Measurements from ENCODE around the gene UGGT1. TPM values are rescaled to one million over a fixed set of nuclear protein-coding genes. Genes with fewer than 3 reads are reported as not detected.
A peak's percentile ranks its signal among the peaks of the same experiment; 100 is the strongest.
"Not testable (repeated sequence)": the region's sequence is repeated elsewhere in the genome, so short reads cannot be mapped to it uniquely, and the experiment has no call there.

Gene UGGT1
- total RNA-seq, 1 donor from 2014 or later = 69.9 TPM

DNA sequence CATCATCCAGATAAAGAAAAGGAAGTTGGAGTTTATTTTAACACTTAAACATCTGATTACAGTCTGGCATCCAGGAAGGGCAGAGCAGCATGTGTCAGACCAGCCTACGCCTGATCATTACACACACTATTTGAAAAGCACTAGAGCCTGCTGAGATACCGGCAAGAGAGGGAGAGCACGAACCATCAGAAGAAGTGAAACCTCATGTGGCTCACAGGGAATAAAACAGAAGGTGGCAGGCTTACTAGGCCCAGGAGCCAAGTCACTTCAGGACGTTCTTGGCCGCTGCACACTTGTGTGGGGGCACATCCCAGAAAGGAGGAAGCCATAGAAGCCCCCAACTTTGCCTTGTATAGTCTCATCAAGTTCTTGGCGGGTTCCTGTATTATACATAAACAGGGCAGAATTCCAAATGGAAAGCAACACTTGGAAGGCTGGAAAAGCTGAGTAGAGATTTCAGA lies 105.5 kb downstream of the UGGT1 start:
- H3K27me3 Mint-ChIP-seq = no peaks in the 10 kb centered on the region
- H3K36me3 Mint-ChIP-seq (ENCODE audit: low read depth) = peaks cover 17% of the 10 kb centered on the region
- H3K9me3 Mint-ChIP-seq = no peaks in the 10 kb centered on the region
- DNase-seq = no peak
- intact Hi-C loops (cut with micrococcal nuclease) = no loop called here
- H3K4me3 Mint-ChIP-seq = peak overlapping the region; percentile 16
- H3K4me1 Mint-ChIP-seq = peaks cover 20% of the 10 kb centered on the region
- peak overlapping the region; percentile 69 for H3K27ac Mint-ChIP-seq

DNA sequence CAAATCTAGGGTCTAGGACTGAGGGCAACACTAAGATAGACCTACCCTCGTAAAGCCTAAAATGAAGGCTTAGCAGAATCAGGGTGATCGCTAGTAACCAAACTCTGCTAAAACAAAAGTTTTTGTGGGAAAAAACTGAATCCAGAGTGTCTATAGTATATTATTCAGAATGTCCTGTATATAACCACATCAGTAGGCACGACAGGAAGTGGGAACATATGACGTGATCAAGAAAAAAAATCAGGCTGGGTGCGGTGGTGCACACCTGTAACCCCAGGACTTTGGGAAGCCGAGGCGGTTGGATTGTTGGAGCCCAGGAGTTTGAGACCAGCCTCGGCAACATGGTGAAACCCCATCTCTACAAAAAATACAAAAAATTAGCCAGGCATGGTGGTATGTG lies 106.1 kb downstream of the UGGT1 start:
- H3K36me3 Mint-ChIP-seq (ENCODE audit: low read depth) = peaks cover 14% of the 10 kb centered on the region
- H3K27me3 Mint-ChIP-seq = no peaks in the 10 kb centered on the region
- H3K4me3 Mint-ChIP-seq = no peak overlapping the region
- no peak for DNase-seq
- peaks cover 20% of the 10 kb centered on the region for H3K4me1 Mint-ChIP-seq
- no peaks in the 10 kb centered on the region for H3K9me3 Mint-ChIP-seq
- H3K27ac Mint-ChIP-seq = no peak overlapping the region
- intact Hi-C loops (cut with micrococcal nuclease) = no loop called here

DNA sequence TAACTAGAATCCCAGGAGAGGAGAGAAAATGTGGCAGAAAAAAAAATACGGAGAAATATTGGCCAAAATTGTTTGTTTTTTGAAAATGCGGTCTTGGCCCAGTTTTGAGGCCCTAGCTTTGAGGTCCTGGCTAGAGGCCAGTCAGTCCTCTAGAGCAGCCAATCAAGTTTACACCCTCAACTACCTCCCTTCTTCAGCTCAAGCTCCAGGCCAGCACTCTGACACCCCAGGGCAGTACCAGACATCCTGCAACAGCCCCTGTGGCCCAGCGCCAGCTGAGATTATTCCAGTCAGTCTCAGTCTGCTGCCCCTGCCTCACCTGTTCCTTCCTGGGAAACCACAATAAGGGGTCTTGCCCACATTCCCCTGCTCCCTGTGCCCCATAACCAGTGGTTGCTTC lies 107.7 kb downstream of the UGGT1 start:
- Mint-ChIP-seq H3K36me3 (ENCODE audit: low read depth) (peaks cover 7% of the 10 kb centered on the region), H3K9me3 (no peaks in the 10 kb centered on the region), H3K27me3 (peaks cover 5% of the 10 kb centered on the region), H3K4me1 (peaks cover 20% of the 10 kb centered on the region), H3K4me3 (no peak overlapping the region), H3K27ac (no peak overlapping the region)
- intact Hi-C loops (cut with micrococcal nuclease) = no loop called here
- DNase-seq = no peak

DNA sequence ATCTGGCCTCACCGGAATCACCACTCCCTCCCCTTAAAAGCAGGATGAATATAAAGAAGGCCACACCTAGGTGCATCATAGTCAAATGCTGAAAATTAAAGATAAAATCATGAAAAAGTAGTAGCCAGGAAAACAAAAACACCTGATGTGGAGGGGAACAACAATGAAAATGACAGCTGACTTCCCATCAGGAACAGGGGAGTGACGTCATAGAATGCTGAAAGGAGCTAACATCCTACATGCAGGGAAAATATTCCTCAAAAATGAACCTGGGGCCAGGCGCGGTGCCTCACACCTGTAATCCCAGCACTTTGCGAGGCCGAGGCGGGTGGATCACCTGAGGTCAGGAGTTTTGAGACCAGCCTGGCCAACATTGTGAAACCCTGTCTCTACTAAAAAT lies 108.1 kb downstream of the UGGT1 start:
- no peaks in the 10 kb centered on the region for H3K9me3 Mint-ChIP-seq
- H3K27me3 Mint-ChIP-seq = peaks cover 5% of the 10 kb centered on the region
- DNase-seq = no peak
- intact Hi-C loops (cut with micrococcal nuclease) = no loop called here
- peaks cover 7% of the 10 kb centered on the region for H3K36me3 Mint-ChIP-seq (ENCODE audit: low read depth)
- no peak overlapping the region for H3K27ac Mint-ChIP-seq
- peaks cover 20% of the 10 kb centered on the region for H3K4me1 Mint-ChIP-seq
- H3K4me3 Mint-ChIP-seq = no peak overlapping the region

DNA sequence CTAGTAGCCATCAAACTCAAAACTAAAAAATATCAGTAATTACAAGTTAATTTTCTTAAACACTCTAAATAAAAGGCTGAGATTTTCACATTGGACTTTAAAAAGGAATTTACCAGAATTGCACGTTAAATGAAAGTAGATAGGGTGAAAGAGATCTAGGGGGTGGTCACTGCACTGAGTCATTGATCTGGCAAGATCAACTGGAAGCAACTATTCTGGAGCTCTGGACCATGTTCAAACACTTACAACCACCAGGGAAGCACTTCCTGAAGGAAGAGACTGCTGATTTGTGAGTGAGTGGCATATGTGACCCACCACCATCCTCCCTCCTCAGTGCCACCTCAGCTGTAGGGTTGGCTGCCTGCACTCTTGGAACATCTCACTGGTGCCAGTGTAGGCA lies 111.8 kb downstream of the UGGT1 start:
- H3K4me1 Mint-ChIP-seq = no peaks in the 10 kb centered on the region
- H3K36me3 Mint-ChIP-seq (ENCODE audit: low read depth) = no peaks in the 10 kb centered on the region
- intact Hi-C loops (cut with micrococcal nuclease) = no loop called here
- no peak for DNase-seq
- peaks cover 11% of the 10 kb centered on the region for H3K27me3 Mint-ChIP-seq
- no peak overlapping the region for H3K4me3 Mint-ChIP-seq
- no peaks in the 10 kb centered on the region for H3K9me3 Mint-ChIP-seq
- H3K27ac Mint-ChIP-seq = no peak overlapping the region

DNA sequence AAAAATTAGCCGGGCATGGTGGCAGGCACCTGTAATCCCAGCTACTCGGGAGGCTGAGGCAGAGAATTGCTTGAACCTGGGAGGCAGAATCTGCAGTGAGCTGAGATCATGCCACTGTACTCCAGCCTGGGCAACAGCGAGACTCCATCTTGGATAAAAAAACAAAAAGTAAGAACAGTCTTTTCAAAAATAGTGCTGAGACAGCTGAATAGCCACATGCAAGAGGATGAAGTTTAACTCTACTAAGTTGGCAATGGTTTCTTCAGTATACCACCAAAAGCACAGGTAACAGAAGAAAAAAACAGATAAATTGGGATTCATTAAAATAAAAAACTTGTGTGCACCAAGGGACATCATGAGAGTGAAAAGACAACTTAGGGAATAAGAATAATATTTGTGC lies 115.2 kb downstream of the UGGT1 start:
- Mint-ChIP-seq H3K36me3 (ENCODE audit: low read depth) (no peaks in the 10 kb centered on the region), H3K9me3 (no peaks in the 10 kb centered on the region), H3K4me3 (no peak overlapping the region), H3K27me3 (peaks cover 11% of the 10 kb centered on the region), H3K4me1 (no peaks in the 10 kb centered on the region), H3K27ac (no peak overlapping the region)
- no peak for DNase-seq
- intact Hi-C loops (cut with micrococcal nuclease) = no loop called here

- Mint-ChIP-seq H3K4me1 (no peaks in the 10 kb centered on the region), H3K27ac (no peak overlapping the region), H3K9me3 (no peaks in the 10 kb centered on the region), H3K4me3 (no peak overlapping the region), H3K27me3 (peaks cover 10% of the 10 kb centered on the region), H3K36me3 (ENCODE audit: low read depth) (no peaks in the 10 kb centered on the region)
- DNase-seq = no peak
- intact Hi-C loops (cut with micrococcal nuclease) = no loop called here
Observed at GRCh38 chr2:128208023-128208422, 117.0 kb downstream of the UGGT1 start.

DNA sequence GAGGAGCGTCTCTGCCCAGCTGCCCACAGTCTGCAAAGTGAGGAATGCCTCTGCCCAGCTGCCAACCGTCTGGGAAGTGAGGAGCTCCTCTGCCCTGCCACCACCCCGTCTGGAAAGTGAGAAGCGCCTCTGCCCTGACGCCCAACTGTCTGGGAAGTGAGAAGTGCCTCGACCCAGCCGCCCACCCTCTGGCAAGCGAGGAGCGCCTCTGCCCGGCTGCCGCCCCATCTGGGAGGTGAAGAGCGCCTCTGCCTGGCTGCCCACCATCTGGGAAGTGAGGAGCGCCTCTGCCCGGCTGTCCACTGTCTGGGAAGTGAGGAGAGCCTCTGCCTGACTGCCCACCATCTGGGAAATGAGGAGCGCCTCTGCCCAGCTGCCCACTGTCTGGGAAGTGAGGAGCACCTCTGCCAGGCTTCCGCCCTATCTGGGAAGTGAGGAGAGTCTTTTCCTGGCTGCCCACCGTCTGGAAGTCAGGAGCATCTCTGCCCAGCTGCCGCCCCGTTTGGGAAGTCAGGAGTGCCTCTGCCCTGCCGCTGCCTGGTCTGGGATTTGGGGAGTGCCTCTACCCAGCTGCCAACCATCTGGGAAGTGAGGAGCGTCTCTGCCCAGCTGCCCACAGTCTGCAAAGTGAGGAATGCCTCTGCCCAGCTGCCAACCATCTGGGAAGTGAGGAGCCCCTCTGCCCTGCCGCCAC lies 117.8 kb downstream of the UGGT1 start:
- H3K27ac Mint-ChIP-seq; H3K4me1 Mint-ChIP-seq; H3K9me3 Mint-ChIP-seq; intact Hi-C loops (cut with micrococcal nuclease); H3K27me3 Mint-ChIP-seq; H3K4me3 Mint-ChIP-seq; DNase-seq; H3K36me3 Mint-ChIP-seq (ENCODE audit: low read depth): not testable (repeated sequence)

- Mint-ChIP-seq H3K4me3 (no peak overlapping the region), H3K4me1 (no peaks in the 10 kb centered on the region), H3K36me3 (ENCODE audit: low read depth) (no peaks in the 10 kb centered on the region), H3K27me3 (peaks cover 3% of the 10 kb centered on the region), H3K9me3 (no peaks in the 10 kb centered on the region), H3K27ac (no peak overlapping the region)
- no peak for DNase-seq
- intact Hi-C loops (cut with micrococcal nuclease) = no loop called here
Observed at GRCh38 chr2:128214251-128214650, 123.3 kb downstream of the UGGT1 start.

- Mint-ChIP-seq H3K27ac (no peak overlapping the region), H3K9me3 (no peaks in the 10 kb centered on the region), H3K36me3 (ENCODE audit: low read depth) (no peaks in the 10 kb centered on the region), H3K4me3 (no peak overlapping the region), H3K4me1 (no peaks in the 10 kb centered on the region), H3K27me3 (peaks cover 3% of the 10 kb centered on the region)
- intact Hi-C loops (cut with micrococcal nuclease) = no loop called here
- DNase-seq = no peak
Observed at GRCh38 chr2:128214866-128215460, 124.0 kb downstream of the UGGT1 start.

- H3K9me3 Mint-ChIP-seq = no peaks in the 10 kb centered on the region
- H3K4me1 Mint-ChIP-seq = no peaks in the 10 kb centered on the region
- no peaks in the 10 kb centered on the region for H3K36me3 Mint-ChIP-seq (ENCODE audit: low read depth)
- H3K27me3 Mint-ChIP-seq = peaks cover 3% of the 10 kb centered on the region
- H3K27ac Mint-ChIP-seq = no peak overlapping the region
- intact Hi-C loops (cut with micrococcal nuclease) = no loop called here
- no peak overlapping the region for H3K4me3 Mint-ChIP-seq
- no peak for DNase-seq
Observed at GRCh38 chr2:128215897-128216642, 125.1 kb downstream of the UGGT1 start.

DNA sequence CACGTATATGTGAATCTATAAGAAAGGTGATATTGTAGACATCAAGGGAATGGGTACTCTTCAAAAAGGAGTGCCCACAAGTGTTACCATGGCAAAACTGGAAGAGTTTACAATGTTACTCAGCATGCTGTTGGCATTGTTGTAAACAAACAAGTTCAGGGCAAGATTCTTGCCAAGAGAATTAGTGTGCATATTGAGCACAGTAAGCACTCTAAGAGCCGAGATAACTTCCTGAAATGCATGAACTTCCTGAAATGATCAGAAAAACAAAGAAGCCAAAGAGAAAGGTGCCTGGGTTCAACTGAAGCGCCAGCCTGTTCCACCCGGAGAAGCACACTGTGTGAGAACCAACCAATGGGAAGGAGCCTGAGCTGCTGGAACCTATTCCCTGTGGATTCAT lies 126.7 kb downstream of the UGGT1 start:
- Mint-ChIP-seq H3K27me3 (peaks cover 3% of the 10 kb centered on the region), H3K36me3 (ENCODE audit: low read depth) (no peaks in the 10 kb centered on the region), H3K9me3 (no peaks in the 10 kb centered on the region), H3K4me1 (no peaks in the 10 kb centered on the region), H3K27ac (no peak overlapping the region), H3K4me3 (no peak overlapping the region)
- DNase-seq = no peak
- intact Hi-C loops (cut with micrococcal nuclease) = no loop called here

- no peak overlapping the region for H3K4me3 Mint-ChIP-seq
- no peak overlapping the region for H3K27ac Mint-ChIP-seq
- no peaks in the 10 kb centered on the region for H3K36me3 Mint-ChIP-seq (ENCODE audit: low read depth)
- no peaks in the 10 kb centered on the region for H3K4me1 Mint-ChIP-seq
- H3K27me3 Mint-ChIP-seq = peaks cover 2% of the 10 kb centered on the region
- no peak for DNase-seq
- no peaks in the 10 kb centered on the region for H3K9me3 Mint-ChIP-seq
- intact Hi-C loops (cut with micrococcal nuclease) = no loop called here
Observed at GRCh38 chr2:128219891-128220290, 128.9 kb downstream of the UGGT1 start.

GRCh38 chr2:128227862-128228261 lies 136.9 kb downstream of the UGGT1 start:
- Mint-ChIP-seq H3K4me1 (no peaks in the 10 kb centered on the region), H3K27ac (no peak overlapping the region), H3K4me3 (no peak overlapping the region), H3K36me3 (ENCODE audit: low read depth) (no peaks in the 10 kb centered on the region), H3K27me3 (peaks cover 9% of the 10 kb centered on the region), H3K9me3 (no peaks in the 10 kb centered on the region)
- DNase-seq = no peak
- intact Hi-C loops (cut with micrococcal nuclease) = no loop called here

Data from activated CD4-positive, alpha-beta T cell treated with anti-CD3 and anti-CD28 coated beads, Interleukin-2, amount 10 ng/mL, durations not matched to agents 24 days and 14 days (primary cell).